Loucy (cell line): ENCODE data around the gene GNAQ.

Experiments
- H2AFZ ChIP-seq: fragments of 200-600 bp; sonication (generic); 2 replicates; pipeline ENCODE4 v1.6.0; 2016; ENCODE audit warnings: antibody characterized with exemption, mild to moderate bottlenecking, low read length, moderate library complexity
- H3F3A ChIP-seq: fragments of 200-600 bp; 2 replicates; pipeline ENCODE4 v1.6.0; 2016; ENCODE audit warnings: antibody characterized with exemption, low read depth, mild to moderate bottlenecking
- H3K27me3 ChIP-seq: fragments of 200-600 bp; sonication (generic); 2 replicates; pipeline ENCODE4 v1.6.1; 2014; ENCODE audit warnings: low read length, mild to moderate bottlenecking; ENCODE audit not compliant: insufficient read depth, poor library complexity, severe bottlenecking
- H3K36me3 ChIP-seq: fragments of 200-600 bp; sonication (generic); 2 replicates; pipeline ENCODE4 v1.6.1; 2016; ENCODE audit warnings: low read length; ENCODE audit not compliant: insufficient read depth
- H3K4me1 ChIP-seq: fragments of 200-600 bp; sonication (generic); 2 replicates; pipeline ENCODE4 v1.5.1; 2014; ENCODE audit warnings: low read length, mild to moderate bottlenecking; ENCODE audit not compliant: insufficient read depth, poor library complexity, severe bottlenecking
- H3K4me2 ChIP-seq: fragments of 200-600 bp; sonication (generic); 2 replicates; pipeline ENCODE4 v1.6.0; 2014; ENCODE audit warnings: antibody characterized with exemption, low read length, low read depth, mild to moderate bottlenecking; ENCODE audit not compliant: poor library complexity, severe bottlenecking
- H3K4me3 ChIP-seq: fragments of 200-600 bp; sonication (generic); 2 replicates; pipeline ENCODE4 v1.5.1; 2014; ENCODE audit warnings: low read length, mild to moderate bottlenecking, mixed read lengths; ENCODE audit not compliant: poor library complexity, severe bottlenecking
- H3K79me2 ChIP-seq: fragments of 200-600 bp; sonication (generic); 2 replicates; pipeline ENCODE4 v1.6.1; 2014; ENCODE audit warnings: low read length; ENCODE audit not compliant: insufficient read depth
- H3K9ac ChIP-seq: fragments of 200-600 bp; sonication (generic); 2 replicates; pipeline ENCODE4 v1.6.0; 2014; ENCODE audit warnings: mild to moderate bottlenecking, low read depth, low read length, moderate library complexity; ENCODE audit not compliant: poor library complexity, severe bottlenecking
- H3K9me2 ChIP-seq: fragments of 200-600 bp; sonication (generic); replicated peaks from 2 replicates; pipeline ENCODE4 v1.6.1; 2016; ENCODE audit warnings: low read depth, low read length, mixed read lengths
- H3K9me3 ChIP-seq: fragments of 200-600 bp; sonication (generic); 2 replicates; pipeline ENCODE4 v1.6.1; 2014; ENCODE audit warnings: mild to moderate bottlenecking, antibody characterized with exemption, low read length, low read depth; ENCODE audit not compliant: insufficient read depth
- H4K20me1 ChIP-seq: fragments of 200-600 bp; sonication (generic); 2 replicates; pipeline ENCODE4 v1.6.0; 2014; ENCODE audit warnings: antibody characterized with exemption, low read length, mild to moderate bottlenecking; ENCODE audit not compliant: insufficient read depth, poor library complexity, severe bottlenecking
- CTCF ChIP-seq: fragments of 200-600 bp; sonication (generic); conservative IDR thresholded peaks from 2 replicates; pipeline ENCODE4 v1.5.1; 2014; ENCODE audit warnings: mild to moderate bottlenecking, antibody characterized with exemption, low read length
- EZH2phosphoT487 ChIP-seq: fragments of 200-600 bp; IDR thresholded peaks from 2 replicates; pipeline ENCODE4 v1.6.1; 2018; ENCODE audit warnings: antibody characterized with exemption, mild to moderate bottlenecking, moderate library complexity, borderline replicate concordance

The GNAQ gene

DNA sequence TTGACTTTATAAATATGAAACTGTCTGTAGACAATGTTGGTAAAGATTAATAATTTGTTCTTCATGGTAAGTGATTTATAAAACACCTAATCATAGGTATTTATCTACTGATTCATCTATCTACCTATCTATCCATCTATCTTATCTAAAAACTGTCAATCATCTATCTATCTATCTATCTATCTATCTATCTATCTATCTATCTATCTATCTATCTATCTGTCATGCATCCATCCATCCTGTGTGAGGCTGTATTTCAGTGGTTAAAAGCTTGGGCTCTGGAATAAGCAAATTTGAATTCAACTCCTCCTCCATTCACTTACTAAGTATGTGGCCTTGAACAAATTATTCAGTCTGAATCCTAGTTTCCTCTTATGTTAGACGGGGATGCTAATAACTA, 221.6 kb downstream of the GNAQ start:
- Histone ChIP-seq H3K4me1 (peaks cover 37% of the 10 kb centered on the region), H3K4me2 (no peak overlapping the region), H3K9me3 (no peaks in the 10 kb centered on the region), H3F3A (peaks cover 19% of the 10 kb centered on the region), H2AFZ (no peak overlapping the region), H3K4me3 (no peak overlapping the region), H3K27me3 (no peaks in the 10 kb centered on the region), H4K20me1 (peaks cover 39% of the 10 kb centered on the region), H3K36me3 (peaks cover 72% of the 10 kb centered on the region), H3K9ac (no peak overlapping the region), H3K9me2 (no peaks in the 10 kb centered on the region), H3K79me2 (peaks cover 36% of the 10 kb centered on the region)
- TF ChIP-seq CTCF (no peak), EZH2phosphoT487 (no peak)

DNA sequence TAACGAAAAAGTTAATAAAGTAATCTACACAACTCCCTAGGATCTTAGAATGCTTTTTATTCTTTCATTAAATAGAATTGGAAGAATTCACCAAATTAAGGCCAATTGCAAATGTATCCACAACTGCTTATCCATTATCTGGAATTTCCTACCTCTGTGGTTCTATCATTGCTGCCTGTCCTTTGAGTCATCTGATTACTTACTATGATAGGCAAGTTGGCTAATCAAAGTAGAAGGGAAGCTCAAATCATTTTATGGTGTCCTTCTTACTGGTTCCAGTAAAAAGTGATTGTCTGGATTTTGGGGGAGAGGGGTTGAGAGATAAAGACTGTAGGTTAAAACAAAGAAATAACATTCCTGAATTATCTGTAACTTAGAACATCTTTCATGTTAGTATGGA, 222.1 kb downstream of the GNAQ start:
- peaks cover 37% of the 10 kb centered on the region for H3K4me1 ChIP-seq
- TF ChIP-seq CTCF (no peak), EZH2phosphoT487 (no peak)
- no peaks in the 10 kb centered on the region for H3K27me3 ChIP-seq
- H3K9me3 ChIP-seq, result no peaks in the 10 kb centered on the region
- H3K9me2 ChIP-seq, result no peaks in the 10 kb centered on the region
- peaks cover 19% of the 10 kb centered on the region for H3F3A ChIP-seq
- no peak overlapping the region for H3K4me3 ChIP-seq
- peaks cover 39% of the 10 kb centered on the region for H4K20me1 ChIP-seq
- no peak overlapping the region for H3K9ac ChIP-seq
- no peak overlapping the region for H3K4me2 ChIP-seq
- H3K36me3 ChIP-seq, result peaks cover 72% of the 10 kb centered on the region
- H3K79me2 ChIP-seq, result peaks cover 40% of the 10 kb centered on the region
- H2AFZ ChIP-seq, result no peak overlapping the region

- no peak overlapping the region for H2AFZ ChIP-seq
These were observed 222.9 kb downstream of the GNAQ start for GRCh38 chr9:77808751-77809081.

More at GRCh38 chr9:77808751-77809081, 222.9 kb downstream of the GNAQ start:
- Histone ChIP-seq H3K4me3 (peak overlapping the region; percentile 52), H3K79me2 (peaks cover 43% of the 10 kb centered on the region), H3K4me2 (peak overlapping the region; percentile 75), H3K4me1 (peaks cover 37% of the 10 kb centered on the region), H3K36me3 (peaks cover 71% of the 10 kb centered on the region), H3F3A (peaks cover 19% of the 10 kb centered on the region), H4K20me1 (peaks cover 47% of the 10 kb centered on the region), H3K27me3 (no peaks in the 10 kb centered on the region), H3K9me2 (no peaks in the 10 kb centered on the region), H3K9ac (peak overlapping the region; percentile 4), H3K9me3 (no peaks in the 10 kb centered on the region)
- no peak for TF ChIP-seq CTCF
- no peak for TF ChIP-seq EZH2phosphoT487
